GM12878 (cell line): ENCODE results near the gene DNAJC15. TPM values are rescaled to one million over a fixed set of nuclear protein-coding genes. Genes with fewer than 3 reads are reported as not detected.

Experiments used
- ATAC-seq: fragments of 200-7000 bp; cut with Tn5 transposase; 3 replicates; pipeline ENCODE4 v1.9.1; 2020; ENCODE audit warnings: mild to moderate bottlenecking, moderate library complexity
- BruUV-seq: library from RNA; stranded (reverse); fragments of 400-500 nt; replicated peaks from 2 replicates; lab custom pipeline; 2021; lab: Mats Ljungman, UMichigan
- CTCF ChIA-PET: fragments of 300-600 bp; sonication (Branson Sonifier 250); formaldehyde crosslinking; extraction: SDS; loops from one replicate; lab custom pipeline; 2021; ENCODE audit warnings: inconsistent platforms; lab: Yijun Ruan, JAX
- POLR2A ChIA-PET: fragments of 350-600 bp; formaldehyde crosslinking; extraction: SDS; loops from one replicate; lab custom pipeline; 2021; ENCODE audit warnings: inconsistent platforms; lab: Charles Lee
- RAD21 ChIA-PET: fragments of 300-600 bp; sonication (Branson Sonifier 250); formaldehyde crosslinking; loops from one replicate; lab custom pipeline; 2023; ENCODE audit warnings: antibody characterized with exemption; ENCODE audit not compliant: unreplicated experiment; lab: Charles Lee
- SMC1A ChIA-PET: fragments of 300-600 bp; sonication (Branson Sonifier 250); formaldehyde crosslinking; loops from one replicate; lab custom pipeline; 2023; ENCODE audit not compliant: unreplicated experiment, uncharacterized antibody; lab: Charles Lee
- DNase-seq: peaks from one replicate; pipeline ENCODE4 v3.0.0-alpha.2; 2011; ENCODE audit warnings: low read depth, low spot score
- FAIRE-seq: peaks from 3 replicates; lab custom pipeline; 2011; peaks lifted over from hg19 to GRCh38; lab: Jason Lieb, UNC
- H2AFZ ChIP-seq: 2 replicates; pipeline ENCODE4 v1.6.0; 2011; ENCODE audit warnings: low read depth, low read length, control low read depth; ENCODE audit not compliant: control insufficient read depth
- H3K27ac ChIP-seq: 2 replicates; pipeline ENCODE4 v1.5.1; 2011; ENCODE audit warnings: control low read depth; ENCODE audit not compliant: control insufficient read depth, insufficient read depth
- H3K27me3 ChIP-seq, 2 experiments: replicated peaks in 1 of 2; 2 replicates each; pipeline versions ENCODE4 v1.6.0 to v1.6.1; 2011; ENCODE audit warnings: low read length in 1 of 2; ENCODE audit not compliant: control insufficient read depth in 2 of 2, insufficient read depth in 2 of 2
- H3K36me3 ChIP-seq, 2 experiments: 2 replicates each; pipeline ENCODE4 v1.5.1; 2011; ENCODE audit warnings: low read length in 1 of 2; ENCODE audit not compliant: control insufficient read depth in 2 of 2, insufficient read depth in 2 of 2
- H3K4me1 ChIP-seq: 2 replicates; pipeline ENCODE4 v1.6.1; 2011; ENCODE audit warnings: mild to moderate bottlenecking, low read length, moderate library complexity, mixed read lengths; ENCODE audit not compliant: control insufficient read depth, insufficient read depth
- H3K4me2 ChIP-seq: 2 replicates; pipeline ENCODE4 v1.6.0; 2011; ENCODE audit warnings: control low read depth; ENCODE audit not compliant: control insufficient read depth, insufficient read depth
- H3K4me3 ChIP-seq: fragments of 200-600 bp; sonication (generic); 2 replicates; pipeline ENCODE4 v1.5.1; 2016
- H3K79me2 ChIP-seq: 2 replicates; pipeline ENCODE4 v1.6.0; 2011; ENCODE audit warnings: low read length; ENCODE audit not compliant: control insufficient read depth, insufficient read depth
- H3K9ac ChIP-seq: 2 replicates; pipeline ENCODE4 v1.8.0; 2011; ENCODE audit warnings: low read length, control low read depth, mixed read lengths; ENCODE audit not compliant: control insufficient read depth, insufficient read depth
- H3K9me3 ChIP-seq: replicated peaks from 3 replicates; pipeline ENCODE4 v1.5.1; 2011; ENCODE audit warnings: mild to moderate bottlenecking, low read length; ENCODE audit not compliant: control insufficient read depth, insufficient read depth
- H4K20me1 ChIP-seq: 2 replicates; pipeline ENCODE4 v1.6.0; 2011; ENCODE audit not compliant: control insufficient read depth, insufficient read depth
- BMI1 ChIP-seq: fragments of 450-650 bp; IDR thresholded peaks from 2 replicates; pipeline ENCODE4 v1.6.1; 2016; ENCODE audit warnings: mild to moderate bottlenecking, moderate library complexity, borderline replicate concordance
- MXI1 ChIP-seq: fragments of 150-350 bp; IDR thresholded peaks from 2 replicates; pipeline ENCODE4 v1.6.1; 2011; ENCODE audit warnings: low read depth, mild to moderate bottlenecking, inconsistent platforms, low read length, improper control_type of control experiment
- SMC3 ChIP-seq: IDR thresholded peaks from 2 replicates; pipeline ENCODE4 v1.6.1; 2011; ENCODE audit warnings: low read length, improper control_type of control experiment, borderline replicate concordance
- ZZZ3 ChIP-seq: IDR thresholded peaks from 2 replicates; pipeline ENCODE4 v1.6.1; 2011; ENCODE audit warnings: low read depth; ENCODE audit not compliant: control insufficient read depth, insufficient read length
- WGBS: methylation state at CpG from one replicate; pipeline ENCODE4 v1.1.6; 2016; ENCODE audit warnings: low lambda C conversion rate; ENCODE audit not compliant: insufficient replicate concordance, insufficient coverage; ENCODE audit errors: missing lambda C conversion rate; 5-methylcytosine and 5-hydroxymethylcytosine counted together
- in situ Hi-C: fragments of 300-500 bp; cut with MboI; formaldehyde crosslinking; loops from 9 replicates; pipeline ENCODE4 v1.14.3; 2018; ENCODE audit warnings: mixed read lengths
- intact Hi-C: fragments of 100-400 bp; cut with micrococcal nuclease; formaldehyde crosslinking; loops from one replicate; pipeline ENCODE4 v1.14.2; 2022; ENCODE audit not compliant: unreplicated experiment
- polyA plus RNA-seq, 11 experiments: library from polyadenylated mRNA; depleted of rRNA in 4 of 11; unstranded in 6 of 11; stranded (reverse) in 5 of 11; fragments of >200 nt; fragmentation: Nextera tagmentation in 4 of 11; fragmentation: Illumina TruSeq in 1 of 11; extraction: Ambion mirVana in 4 of 11; extraction: Trizol in 1 of 11; gene quantifications; 1 replicate in 1 of 11; 2 replicates in 10 of 11; pipeline versions ENCODE4 v1.2.1 to v1.2.3, GENCODE V29; 2011 to 2016; ENCODE audit warnings: inconsistent platforms in 2 of 11, missing spikeins in 2 of 11, low read depth in 1 of 11
- total RNA-seq, 4 experiments: library from RNA; depleted of rRNA in 3 of 4; stranded (reverse); fragments of >200 nt in 3 of 4; fragmentation: Illumina TruSeq in 1 of 4; extraction: Trizol in 1 of 4; gene quantifications; 2 replicates each; pipeline versions ENCODE4 v1.2.1 to v1.2.3, GENCODE V29; 2013 to 2021
- TF ChIP-seq, protein P1 (sequence below): fragments of 450-650 bp; IDR thresholded peaks from 2 replicates; pipeline ENCODE4 v1.6.1; 2016; ENCODE audit warnings: mild to moderate bottlenecking

DNAJC15 gene
- total and polyA plus RNA-seq, 10 of the 15 experiments (the other 5 are each of a cell fraction or from before 2014, with no cell fraction given): 13.1 to 104 (median 54.4) TPM

DNA sequence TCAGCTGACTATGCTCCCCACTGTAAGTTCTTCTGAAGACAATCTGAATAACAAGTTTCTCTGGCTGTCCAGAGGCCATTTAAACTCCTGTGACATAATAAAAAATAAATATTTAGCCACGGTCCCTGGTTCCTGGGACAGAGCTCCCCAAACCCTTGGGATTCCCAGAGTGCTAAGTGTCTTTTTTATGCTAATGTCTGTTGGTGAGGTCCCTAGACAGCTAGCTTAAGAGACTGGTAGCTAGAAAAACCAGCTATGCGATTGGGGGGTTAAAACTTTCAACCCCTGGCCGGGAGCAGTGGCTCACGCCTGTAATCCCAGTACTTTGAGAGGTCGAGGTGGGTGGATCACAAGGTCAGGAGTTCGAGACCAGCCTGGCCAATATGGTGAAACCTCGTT is 37.2 kb upstream of the DNAJC15 start:
- TF ChIP-seq SMC3: no peak
- TF ChIP-seq ZZZ3: no peak
- TF ChIP-seq, protein P1, sequence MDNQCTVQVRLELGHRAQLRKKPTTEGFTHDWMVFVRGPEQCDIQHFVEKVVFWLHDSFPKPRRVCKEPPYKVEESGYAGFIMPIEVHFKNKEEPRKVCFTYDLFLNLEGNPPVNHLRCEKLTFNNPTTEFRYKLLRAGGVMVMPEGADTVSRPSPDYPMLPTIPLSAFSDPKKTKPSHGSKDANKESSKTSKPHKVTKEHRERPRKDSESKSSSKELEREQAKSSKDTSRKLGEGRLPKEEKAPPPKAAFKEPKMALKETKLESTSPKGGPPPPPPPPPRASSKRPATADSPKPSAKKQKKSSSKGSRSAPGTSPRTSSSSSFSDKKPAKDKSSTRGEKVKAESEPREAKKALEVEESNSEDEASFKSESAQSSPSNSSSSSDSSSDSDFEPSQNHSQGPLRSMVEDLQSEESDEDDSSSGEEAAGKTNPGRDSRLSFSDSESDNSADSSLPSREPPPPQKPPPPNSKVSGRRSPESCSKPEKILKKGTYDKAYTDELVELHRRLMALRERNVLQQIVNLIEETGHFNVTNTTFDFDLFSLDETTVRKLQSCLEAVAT: no peak
- no peak for TF ChIP-seq MXI1
- no peak for TF ChIP-seq BMI1
- no peak overlapping the region for H3K4me3 ChIP-seq
- no peaks in the 10 kb centered on the region for H3K27me3 ChIP-seq
- BruUV-seq: no TSS peak
- SMC1A ChIA-PET: interaction anchor here (0.9 to 11.2 kb wide), 9 partner anchors 12 to 146 kb away, joined by 3 to 150 read pairs (median 4); partner anchors contain the start of gene DNAJC15
- in situ Hi-C loops (no loop called here), intact Hi-C loops (no loop called here)
- ATAC-seq (no peak), FAIRE-seq (no peak), DNase-seq (no peak)
- 77% methylated on average over 5 of the region's 7 CpGs for WGBS
- CTCF ChIA-PET: interaction anchor here (0.7 to 1.5 kb wide), 5 partner anchors 10 to 100 kb away, joined by 3 to 4 read pairs (median 3); partner anchors contain the start of gene DNAJC15
- POLR2A ChIA-PET: interaction anchor here (0.9 to 2.2 kb wide), 3 partner anchors 11 to 39 kb away, joined by 3 to 8 read pairs (median 6); no protein-coding TSS in a partner anchor
- no peaks in the 10 kb centered on the region for H4K20me1 ChIP-seq
- H3K79me2 ChIP-seq: peaks cover 32% of the 10 kb centered on the region
- peaks cover 0 to 10% of the 10 kb centered on the region in 2 experiments; a peak in 1 of 4 replicates for H3K36me3 ChIP-seq
- H2AFZ ChIP-seq: no peak overlapping the region
- H3K9ac ChIP-seq: no peak overlapping the region
- H3K9me3 ChIP-seq: no peaks in the 10 kb centered on the region; the same call in 2 of the 3 replicates
- no peak overlapping the region for H3K27ac ChIP-seq
- RAD21 ChIA-PET: interaction anchor here (1.0 to 1.1 kb wide), 3 partner anchors 11 to 652 kb away, joined by 3 read pairs; no protein-coding TSS in a partner anchor
- H3K4me2 ChIP-seq: 0 out of 2 replicates have a peak overlapping the region, but pooled peaks have one; percentile 30
- H3K4me1 ChIP-seq: peaks cover 16% of the 10 kb centered on the region
